K562 (cell line): Measurements from ENCODE around the gene VRK3. TPM values are rescaled to one million over a fixed set of nuclear protein-coding genes. Genes with fewer than 3 reads are reported as not detected.

Experiments used
- ATAC-seq: fragments of 200-7000 bp; cut with Tn5 transposase; 3 replicates; pipeline ENCODE4 v1.9.1; 2020; ENCODE audit warnings: moderate library complexity
- BruUV-seq: library from RNA; stranded (reverse); fragments of 400-500 nt; replicated peaks from 2 replicates; lab custom pipeline; 2021; lab: Mats Ljungman, UMichigan
- CTCF ChIA-PET: fragments of 300-600 bp; formaldehyde crosslinking; extraction: SDS; loops from one replicate; lab custom pipeline; 2021; ENCODE audit warnings: low intra/inter-chr PET ratio; lab: Yijun Ruan, JAX
- POLR2A ChIA-PET: fragments of 300-600, 350-650 bp; sonication (Branson Sonifier 250); formaldehyde crosslinking; extraction: SDS; loops from one replicate; lab custom pipeline; 2021; ENCODE audit warnings: antibody characterized with exemption, inconsistent platforms; lab: Yijun Ruan, JAX
- DNase-seq, 4 experiments: peaks; one replicate each; pipeline versions ENCODE4 v3.0.0 to v3.0.0-alpha.2; 2011 to 2018; ENCODE audit warnings: low spot score in 3 of 4, mixed read lengths in 3 of 4; ENCODE audit errors: extremely low read depth in 1 of 4
- FAIRE-seq: peaks from 2 replicates; lab custom pipeline; 2011; peaks lifted over from hg19 to GRCh38; lab: Jason Lieb, UNC
- H2AFZ ChIP-seq: 2 replicates; pipeline ENCODE4 v1.6.0; 2011; ENCODE audit warnings: low read depth, low read length, control low read depth, inconsistent platforms
- H3K27ac ChIP-seq: fragments of 200-600 bp; 3 replicates; pipeline ENCODE4 v1.8.0; 2011; ENCODE audit warnings: low read depth, mild to moderate bottlenecking, control low read depth, inconsistent platforms, low read length, moderate library complexity, mixed read lengths; ENCODE audit errors: extremely low read depth
- H3K27me3 ChIP-seq, 2 experiments: fragments of 300-600 bp in 1 of 2; 2 replicates in 1 of 2; 3 replicates in 1 of 2; pipeline versions ENCODE4 v1.6.0 to v1.8.0; 2011; ENCODE audit warnings: inconsistent platforms in 2 of 2, low read length in 2 of 2, mild to moderate bottlenecking in 1 of 2, mixed read lengths in 1 of 2, moderate library complexity in 1 of 2; ENCODE audit not compliant: control insufficient read depth in 2 of 2, insufficient read depth in 2 of 2
- H3K36me3 ChIP-seq: fragments of 300-600 bp; 3 replicates; pipeline ENCODE4 v1.8.0; 2011; ENCODE audit warnings: mild to moderate bottlenecking, low read length, inconsistent platforms; ENCODE audit not compliant: control insufficient read depth, insufficient read depth
- H3K4me1 ChIP-seq, 2 experiments: fragments of 200-600 bp in 1 of 2; replicated peaks in 1 of 2; 2 replicates in 1 of 2; 3 replicates in 1 of 2; pipeline versions ENCODE4 v1.5.1 to v1.8.0; 2011; ENCODE audit warnings: inconsistent platforms in 2 of 2, low read length in 2 of 2, mild to moderate bottlenecking in 1 of 2, mixed read lengths in 1 of 2, moderate library complexity in 1 of 2; ENCODE audit not compliant: control insufficient read depth in 2 of 2, insufficient read depth in 2 of 2
- H3K4me2 ChIP-seq: 2 replicates; pipeline ENCODE4 v1.6.1; 2011; ENCODE audit warnings: low read length, control low read depth, inconsistent platforms, mixed read lengths; ENCODE audit not compliant: insufficient read depth
- H3K4me3 ChIP-seq: fragments of 200-600 bp; sonication (generic), shearing (Covaris generic); 2 replicates; pipeline ENCODE4 v1.5.1; 2016; ENCODE audit warnings: control low read depth, inconsistent platforms
- H3K79me2 ChIP-seq: fragments of 200-600 bp; 3 replicates; pipeline ENCODE4 v1.8.0; 2011; ENCODE audit warnings: low read length, inconsistent platforms; ENCODE audit not compliant: control insufficient read depth, insufficient read depth
- H3K9ac ChIP-seq, 2 experiments: 2 replicates each; pipeline versions ENCODE4 v1.6.0 to v1.6.1; 2011; ENCODE audit warnings: low read depth in 2 of 2, low read length in 2 of 2, control low read depth in 1 of 2, inconsistent platforms in 1 of 2, mild to moderate bottlenecking in 1 of 2, mixed read lengths in 1 of 2; ENCODE audit not compliant: insufficient read depth in 1 of 2
- H3K9me1 ChIP-seq: one replicate; pipeline ENCODE4 v1.6.0; 2011; ENCODE audit warnings: inconsistent platforms, mild to moderate bottlenecking, low read length, moderate library complexity; ENCODE audit not compliant: control insufficient read depth, insufficient read depth
- H3K9me3 ChIP-seq: replicated peaks from 2 replicates; pipeline ENCODE4 v1.5.1; 2011; ENCODE audit warnings: low read depth, low read length, inconsistent platforms; ENCODE audit not compliant: control insufficient read depth, insufficient read depth
- H4K20me1 ChIP-seq: replicated peaks from 2 replicates; pipeline ENCODE4 v1.6.1; 2011; ENCODE audit warnings: low read length, inconsistent platforms, mixed read lengths; ENCODE audit not compliant: control insufficient read depth, insufficient read depth
- WGBS: fragments of 100-300 bp; shearing (Covaris generic); methylation state at CpG from one replicate; pipeline ENCODE4 v1.1.6; 2016; ENCODE audit warnings: low coverage, mixed read lengths; ENCODE audit not compliant: insufficient coverage; ENCODE audit errors: missing lambda C conversion rate; 5-methylcytosine and 5-hydroxymethylcytosine counted together
- in situ Hi-C: fragments of 300-500 bp; cut with MboI; formaldehyde crosslinking; loops from 4 replicates; pipeline ENCODE4 v1.15.0; 2018; ENCODE audit warnings: inconsistent platforms, mixed read lengths
- intact Hi-C: fragments of 100-400 bp; cut with micrococcal nuclease; formaldehyde crosslinking; loops from 2 replicates; pipeline ENCODE4 v1.14.2; 2022
- polyA plus RNA-seq, 8 experiments: library from polyadenylated mRNA; depleted of rRNA in 4 of 8; stranded (reverse) in 5 of 8; unstranded in 3 of 8; fragments of >200 nt; fragmentation: Nextera tagmentation in 2 of 8; fragmentation: Illumina TruSeq in 1 of 8; extraction: Ambion mirVana in 2 of 8; extraction: Trizol in 1 of 8; gene quantifications; 2 replicates each; pipeline versions ENCODE4 v1.2.1 to v1.2.3, GENCODE V29; 2011 to 2014; ENCODE audit warnings: inconsistent platforms in 1 of 8, missing spikeins in 1 of 8
- total RNA-seq, 7 experiments: library from RNA; depleted of rRNA in 6 of 7; stranded (reverse); fragments of >200 nt in 6 of 7; fragmentation: Illumina TruSeq in 2 of 7; extraction: Trizol in 2 of 7; gene quantifications; 2 replicates each; pipeline versions ENCODE4 v1.2.1 to v1.2.3, GENCODE V29; 2011 to 2021; ENCODE audit warnings: low replicate concordance in 1 of 7
- TF ChIP-seq, protein P1 (sequence below), 2 experiments: fragments of 450-650 bp; IDR thresholded peaks; 2 replicates each; pipeline ENCODE4 v1.6.1; 2016; ENCODE audit warnings: mild to moderate bottlenecking in 2 of 2, borderline replicate concordance in 1 of 2, low read depth in 1 of 2, moderate library complexity in 1 of 2

Gene VRK3
- total and polyA plus RNA-seq, 9 of the 15 experiments (the other 6 are each of a cell fraction or from before 2014, with no cell fraction given): 25.6 to 94.3 (median 42.9) TPM

DNA sequence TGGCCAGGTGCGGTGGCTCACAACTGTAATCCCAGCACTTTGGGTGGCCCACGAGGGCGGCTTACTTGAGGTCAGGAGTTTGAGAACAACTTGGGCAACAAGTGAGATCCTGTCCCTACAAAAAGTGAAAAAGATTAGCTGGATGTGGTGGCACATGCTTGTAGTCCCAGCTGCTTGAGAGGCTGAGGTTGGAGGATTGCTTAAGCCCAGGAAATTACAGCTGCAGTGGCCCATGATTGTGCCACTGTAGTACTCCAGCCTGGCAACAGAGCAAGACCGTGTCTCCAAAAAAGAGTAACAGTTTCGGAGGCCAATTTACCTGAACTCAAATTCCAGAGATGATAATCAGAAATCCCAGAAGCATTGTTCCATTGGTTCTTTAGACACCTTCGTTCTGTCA, 5.1 kb upstream of the VRK3 start:
- whole genome bisulfite sequencing: 95% methylated on average over 5 of the region's 6 CpGs
- ATAC-seq (no peak), DNase-seq (no peak), FAIRE-seq (no peak)
- no peaks in the 10 kb centered on the region for H3K9me3 ChIP-seq
- no peak overlapping the region for H3K4me2 ChIP-seq
- in situ Hi-C loops (no loop called here), intact Hi-C loops (no loop called here)
- no peak overlapping the region for H2AFZ ChIP-seq
- POLR2A ChIA-PET: interaction anchor here (0.8 kb wide), 1 partner anchor 12 kb away, joined by 3 read pairs; no protein-coding TSS in a partner anchor
- H3K4me1 ChIP-seq: peaks cover 7% of the 10 kb centered on the region in 2 experiments; a peak in 4 of 5 replicates
- BruUV-seq: no TSS peak
- H3K9ac ChIP-seq: no peak overlapping the region
- no peak overlapping the region; the same call in 2 of the 3 replicates for H3K27ac ChIP-seq
- CTCF ChIA-PET: no interaction called here
- H3K27me3 ChIP-seq: no peaks in the 10 kb centered on the region
- H3K4me3 ChIP-seq: no peak overlapping the region
- H3K79me2 ChIP-seq: peaks cover 90% of the 10 kb centered on the region
- peaks cover 77% of the 10 kb centered on the region for H3K36me3 ChIP-seq
- H3K9me1 ChIP-seq: no peaks in the 10 kb centered on the region
- no peaks in the 10 kb centered on the region; the same call in none of the 2 replicates for H4K20me1 ChIP-seq
- TF ChIP-seq, protein P1, sequence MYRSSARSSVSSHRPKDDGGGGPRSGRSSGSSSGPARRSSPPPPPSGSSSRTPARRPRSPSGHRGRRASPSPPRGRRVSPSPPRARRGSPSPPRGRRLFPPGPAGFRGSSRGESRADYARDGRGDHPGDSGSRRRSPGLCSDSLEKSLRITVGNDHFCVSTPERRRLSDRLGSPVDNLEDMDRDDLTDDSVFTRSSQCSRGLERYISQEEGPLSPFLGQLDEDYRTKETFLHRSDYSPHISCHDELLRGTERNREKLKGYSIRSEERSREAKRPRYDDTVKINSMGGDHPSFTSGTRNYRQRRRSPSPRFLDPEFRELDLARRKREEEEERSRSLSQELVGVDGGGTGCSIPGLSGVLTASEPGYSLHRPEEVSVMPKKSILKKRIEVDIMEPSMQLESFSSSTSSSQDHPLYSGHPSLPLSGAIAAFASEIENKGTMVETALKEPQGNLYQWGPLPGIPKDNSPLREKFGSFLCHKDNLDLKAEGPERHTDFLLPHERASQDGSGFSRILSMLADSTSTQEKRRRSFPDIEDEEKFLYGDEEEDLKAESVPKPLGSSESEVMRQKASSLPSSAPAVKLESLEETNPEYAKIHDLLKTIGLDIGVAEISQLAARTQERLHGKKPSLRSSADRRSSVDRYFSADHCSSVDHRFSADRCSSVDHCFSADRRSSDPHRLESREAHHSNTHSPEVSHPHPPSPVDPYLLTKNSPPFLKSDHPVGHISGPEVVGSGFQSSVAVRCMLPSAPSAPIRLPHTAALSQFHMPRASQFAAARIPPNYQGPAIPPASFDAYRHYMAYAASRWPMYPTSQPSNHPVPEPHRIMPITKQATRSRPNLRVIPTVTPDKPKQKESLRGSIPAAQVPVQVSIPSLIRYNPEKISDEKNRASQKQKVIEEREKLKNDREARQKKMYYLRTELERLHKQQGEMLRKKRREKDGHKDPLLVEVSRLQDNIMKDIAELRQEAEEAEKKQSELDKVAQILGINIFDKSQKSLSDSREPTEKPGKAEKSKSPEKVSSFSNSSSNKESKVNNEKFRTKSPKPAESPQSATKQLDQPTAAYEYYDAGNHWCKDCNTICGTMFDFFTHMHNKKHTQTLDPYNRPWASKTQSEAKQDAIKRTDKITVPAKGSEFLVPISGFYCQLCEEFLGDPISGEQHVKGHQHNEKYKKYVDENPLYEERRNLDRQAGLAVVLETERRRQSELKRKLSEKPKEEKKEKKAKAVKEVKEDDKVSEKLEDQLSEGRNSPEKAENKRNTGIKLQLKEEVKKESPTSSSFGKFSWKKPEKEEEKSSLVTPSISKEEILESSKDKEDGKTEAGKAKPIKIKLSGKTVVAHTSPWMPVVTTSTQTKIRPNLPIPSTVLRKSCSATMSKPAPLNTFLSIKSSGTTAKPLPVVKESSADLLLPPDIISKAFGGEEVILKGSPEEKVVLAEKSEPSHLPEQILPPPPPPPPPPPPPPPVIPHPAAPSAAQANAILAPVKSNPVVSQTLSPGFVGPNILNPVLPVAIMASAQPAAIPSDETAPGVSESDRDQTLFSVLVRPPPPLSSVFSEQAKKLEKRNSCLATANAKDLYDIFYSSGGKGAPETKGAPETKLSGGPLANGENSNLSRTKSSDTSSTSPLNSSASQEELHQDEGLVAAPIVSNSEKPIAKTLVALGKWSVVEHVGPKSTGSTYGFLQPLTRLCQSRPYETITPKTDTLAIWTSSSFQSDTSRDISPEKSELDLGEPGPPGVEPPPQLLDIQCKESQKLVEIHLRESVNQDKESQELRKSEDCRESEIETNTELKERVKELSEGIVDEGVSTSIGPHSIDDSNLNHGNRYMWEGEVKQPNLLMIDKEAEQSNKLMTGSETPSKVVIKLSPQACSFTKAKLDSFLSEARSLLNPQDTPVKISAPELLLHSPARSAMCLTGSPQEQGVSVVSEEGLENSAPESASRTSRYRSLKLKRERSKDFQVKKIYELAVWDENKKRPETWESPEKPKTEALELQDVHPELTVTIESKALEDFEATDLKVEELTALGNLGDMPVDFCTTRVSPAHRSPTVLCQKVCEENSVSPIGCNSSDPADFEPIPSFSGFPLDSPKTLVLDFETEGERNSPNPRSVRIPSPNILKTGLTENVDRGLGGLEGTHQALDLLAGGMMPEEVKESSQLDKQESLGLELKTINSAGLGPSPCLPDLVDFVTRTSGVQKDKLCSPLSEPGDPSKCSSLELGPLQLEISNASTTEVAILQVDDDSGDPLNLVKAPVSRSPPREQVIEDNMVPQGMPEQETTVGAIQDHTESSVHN (IDR thresholded peaks at IDR 0.05; ENCODE audit: borderline replicate concordance in 1 of 2, low read depth in 1 of 2): no peak
